ENCODE results near the gene RBM12. TPM values are rescaled to one million over a fixed set of nuclear protein-coding genes. Genes with fewer than 3 reads are reported as not detected.
A peak's percentile ranks its signal among the peaks of the same experiment; 100 is the strongest.

RBM12 gene
- total and polyA plus RNA-seq, 2 of the 8 experiments (the other 6 are each of a cell fraction or from before 2014, with no cell fraction given) = 187 to 214 TPM

- Histone ChIP-seq H3K79me1 (ENCODE audit: low read depth, low read length) (peaks cover 22% of the 10 kb centered on the region), H4K5ac (ENCODE audit: insufficient read length, low read depth, low read length) (no peak overlapping the region), H2BK20ac (ENCODE audit: low read length) (no peak overlapping the region), H3K56ac (replicated peaks; ENCODE audit: insufficient read length, low read depth, low read length) (no peak overlapping the region), H3K79me2 (ENCODE audit: control insufficient read depth in 1 of 2, insufficient read depth in 2 of 2, low read length in 2 of 2) (peaks cover 0 to 33% of the 10 kb centered on the region in 2 experiments; a peak in 3 of 4 replicates), H4K20me1 (replicated peaks in 1 of 2; ENCODE audit: control insufficient read depth in 1 of 2, insufficient read depth in 2 of 2, low read length in 2 of 2) (peaks cover 12 to 26% of the 10 kb centered on the region in 2 experiments), H2BK12ac (ENCODE audit: low read depth, low read length) (no peak overlapping the region), H3K23me2 (ENCODE audit: low read depth, low read length) (no peaks in the 10 kb centered on the region), H3K4ac (replicated peaks; ENCODE audit: insufficient read length, low read depth, low read length) (no peak overlapping the region), H3K23ac (ENCODE audit: insufficient read length) (no peak overlapping the region), H3K14ac (ENCODE audit: insufficient read length) (no peak overlapping the region), H3K4me2 (ENCODE audit: insufficient read depth in 1 of 2, low read depth in 2 of 2, low read length in 2 of 2) (no peak overlapping the region), H2BK5ac (ENCODE audit: low read depth, low read length) (no peak overlapping the region), H3K27ac (ENCODE audit: low read depth, low read length) (no peak overlapping the region), H3K27me3 (replicated peaks in 1 of 4; ENCODE audit: control insufficient read depth in 3 of 4, extremely low read depth in 1 of 4, insufficient read depth in 3 of 4, low read length in 3 of 4) (no peaks in the 10 kb centered on the region), H3K4me3 (ENCODE audit: extremely low read depth in 1 of 4, insufficient read depth in 2 of 4, low read depth in 3 of 4, low read length in 4 of 4) (no peak overlapping the region), H2BK15ac (ENCODE audit: low read length) (no peak overlapping the region), H4K91ac (replicated peaks; ENCODE audit: insufficient read length, low read length) (no peak overlapping the region), H3K18ac (ENCODE audit: extremely low read depth, low read length) (no peak overlapping the region; the same call in 1 of the 2 replicates), H3K4me1 (replicated peaks in 1 of 4; ENCODE audit: control insufficient read depth in 3 of 4, insufficient read depth in 4 of 4, low read length in 3 of 4) (no peaks in the 10 kb centered on the region), H2AFZ (ENCODE audit: low read length) (no peak overlapping the region), H3K36me3 (ENCODE audit: control insufficient read depth in 2 of 4, insufficient read depth in 4 of 4, low read length in 3 of 4) (peaks cover 12 to 43% (median 26%) of the 10 kb centered on the region in 4 experiments; a peak in 7 of 8 replicates), H3K9ac (replicated peaks in 1 of 4; ENCODE audit: extremely low read depth in 1 of 4, low read depth in 3 of 4, low read length in 3 of 4) (0 out of 7 replicates have a peak overlapping the region, but pooled peaks of 1 of the 4 experiments have one; percentile 18), H3K9me3 (ENCODE audit: insufficient read depth in 2 of 2, low read depth in 1 of 2, low read length in 1 of 2) (no peaks in the 10 kb centered on the region), H2AK5ac (ENCODE audit: low read depth, low read length) (no peak overlapping the region), H4K8ac (ENCODE audit: extremely low read depth, insufficient read depth, low read length) (no peak overlapping the region; the same call in 1 of the 2 replicates), H2BK120ac (replicated peaks; ENCODE audit: low read depth, low read length) (no peak overlapping the region)
- ChIA-PET CTCF (ENCODE audit: partially characterized antibody) (interaction anchor here (0.9 to 2.5 kb wide), 5 partner anchors 9 to 121 kb away, joined by 3 to 12 read pairs (median 4); no protein-coding TSS in a partner anchor), POLR2A (ENCODE audit: partially characterized antibody) (interaction anchor here (0.5 to 4.6 kb wide), 5 partner anchors 11 to 70 kb away, joined by 3 to 23 read pairs (median 8); no protein-coding TSS in a partner anchor)
- DNase-seq (ENCODE audit: low read depth in 1 of 2, low spot score in 2 of 2) = peak in 1 of 2 experiments; percentile 41
- 96% methylated on average over 13 of the region's 13 CpGs; no CpG with 5 or more reads in 1 of the 2 experiments for WGBS, 2 experiments (ENCODE audit: extremely low coverage in 1 of 2, insufficient coverage in 1 of 2, insufficient read length in 1 of 2, insufficient replicate concordance in 2 of 2, low coverage in 1 of 2, low lambda C conversion rate in 2 of 2, missing lambda C conversion rate in 1 of 2)
- no peak for FAIRE-seq
- no peak for TF ChIP-seq JUN (IDR thresholded peaks at IDR 0.05; ENCODE audit: low read depth, low read length)
- no peak for TF ChIP-seq POLR2AphosphoS5 (IDR thresholded peaks at IDR 0.05; ENCODE audit: low read depth, low read length)
- no peak for TF ChIP-seq E2F6 (IDR thresholded peaks at IDR 0.05)
- TF ChIP-seq YY1 (IDR thresholded peaks at IDR 0.05; ENCODE audit: low read depth, low read length) = no peak
- TF ChIP-seq CBX5 (IDR thresholded peaks at IDR 0.05; ENCODE audit: low read depth, low read length) = no peak
- no peak for TF ChIP-seq TAF7 (optimal IDR thresholded peaks at IDR 0.05; ENCODE audit: borderline replicate concordance, low read depth, low read length)
- TF ChIP-seq RNF2 (IDR thresholded peaks at IDR 0.05; ENCODE audit: borderline replicate concordance, low read depth, low read length, missing control alignments, poor library complexity, severe bottlenecking) = no peak
- no peak for TF ChIP-seq ASH2L (IDR thresholded peaks at IDR 0.05; ENCODE audit: low read length)
- TF ChIP-seq RAD21 (IDR thresholded peaks at IDR 0.05 in 1 of 2, conservative IDR thresholded peaks at IDR 0.05 in 1 of 2; ENCODE audit: low read depth in 2 of 2, low read length in 2 of 2) = no peak
- no peak for TF ChIP-seq EGR1 (IDR thresholded peaks at IDR 0.05; ENCODE audit: borderline replicate concordance, low read depth, low read length)
Observed at GRCh38 chr20:35632539-35633115, 32.1 kb downstream of the RBM12 start.
